Eye (tissue), 1 donor: ENCODE data around the gene AMIGO3.
"Not testable (repeated sequence)": the region's sequence is repeated elsewhere in the genome, so short reads cannot be mapped to it uniquely, and the experiment has no call there.

Experiments
- DNase-seq: peaks from one replicate; pipeline ENCODE4 v3.0.0-alpha.2; 2015

AMIGO3 gene

GRCh38 chr3:49707113-49707480 lies 12.4 kb downstream of the AMIGO3 start:
- DNase-seq: no peak

- DNase-seq: no peak
Measured at GRCh38 chr3:49706456-49707112, 12.9 kb downstream of the AMIGO3 start.

GRCh38 chr3:49705390-49705960 lies 14.0 kb downstream of the AMIGO3 start:
- DNase-seq: no peak

GRCh38 chr3:49704629-49705028 lies 14.9 kb downstream of the AMIGO3 start:
- DNase-seq: no peak

GRCh38 chr3:49703956-49704355 lies 15.5 kb downstream of the AMIGO3 start:
- no peak for DNase-seq

GRCh38 chr3:49703443-49703927 lies 16.0 kb downstream of the AMIGO3 start:
- peak; percentile 78 for DNase-seq

GRCh38 chr3:49702672-49703071 lies 16.8 kb downstream of the AMIGO3 start:
- DNase-seq: no peak

GRCh38 chr3:49701388-49702077 lies 18.0 kb downstream of the AMIGO3 start:
- no peak for DNase-seq

- DNase-seq: no peak
Measured at GRCh38 chr3:49700453-49701128, 18.9 kb downstream of the AMIGO3 start.

- DNase-seq: no peak
Measured at GRCh38 chr3:49700014-49700413, 19.5 kb downstream of the AMIGO3 start.

- no peak for DNase-seq
Measured at GRCh38 chr3:49699281-49699979, 20.1 kb downstream of the AMIGO3 start.

- not testable (repeated sequence) for DNase-seq
Measured at GRCh38 chr3:49695350-49696015, 24.0 kb downstream of the AMIGO3 start.

GRCh38 chr3:49694409-49695070 lies 24.9 kb downstream of the AMIGO3 start:
- not testable (repeated sequence) for DNase-seq

GRCh38 chr3:49691481-49691880 lies 28.0 kb downstream of the AMIGO3 start:
- DNase-seq: not testable (repeated sequence)

GRCh38 chr3:49690856-49691255 lies 28.6 kb downstream of the AMIGO3 start:
- not testable (repeated sequence) for DNase-seq

GRCh38 chr3:49689908-49690624 lies 29.4 kb downstream of the AMIGO3 start:
- not testable (repeated sequence) for DNase-seq

- peak; percentile 98 for DNase-seq
Measured at GRCh38 chr3:49689046-49689907, 30.2 kb downstream of the AMIGO3 start, which contains the start of the genes MST1 and RNF123. MST1 (minus strand) TSS chr3:49689474; CDS start chr3:49688691, 783 bp downstream. RNF123 (plus strand) TSS chr3:49689557; CDS start chr3:49691166, 1,609 bp downstream.

- not testable (repeated sequence) for DNase-seq
Measured at GRCh38 chr3:49688338-49689045, 31.0 kb downstream of the AMIGO3 start.

- DNase-seq: not testable (repeated sequence)
Measured at GRCh38 chr3:49687424-49687795, 32.1 kb downstream of the AMIGO3 start.
